Common myeloid progenitor, CD34-positive (primary cell): ENCODE measurements around the gene ACVR1B. TPM values are rescaled to one million over a fixed set of nuclear protein-coding genes. Genes with fewer than 3 reads are reported as not detected.

ENCODE experiments used
- CTCF ChIA-PET: fragments of 350-600 bp; sonication (Branson Sonifier 250); formaldehyde crosslinking; loops from one replicate; lab custom pipeline; 2021; ENCODE audit warnings: antibody characterized with exemption; lab: Charles Lee
- POLR2A ChIA-PET: fragments of 350-600 bp; sonication (Branson Sonifier 250); formaldehyde crosslinking; loops from one replicate; lab custom pipeline; 2021; ENCODE audit warnings: antibody characterized with exemption; lab: Charles Lee
- DNase-seq, 3 donors: peaks; one replicate each; pipeline versions ENCODE4 v3.0.0 to v3.0.0-alpha.2; 2013
- H3K27ac ChIP-seq, 2 experiments: 1 replicate in 1 of 2; 2 replicates in 1 of 2; pipeline ENCODE4 v1.7.0; 2013; ENCODE audit warnings: inconsistent platforms in 2 of 2, low read length in 2 of 2, mild to moderate bottlenecking in 2 of 2, low read depth in 1 of 2, moderate library complexity in 1 of 2; ENCODE audit not compliant: severe bottlenecking in 2 of 2, insufficient read depth in 1 of 2, poor library complexity in 1 of 2
- H3K27me3 ChIP-seq, 5 experiments: replicated peaks in 2 of 5; 1 replicate in 3 of 5; 2 replicates in 2 of 5; pipeline versions ENCODE4 v1.6.1 to v1.7.0; 2013; ENCODE audit warnings: low read length in 4 of 5, mild to moderate bottlenecking in 2 of 5, moderate library complexity in 2 of 5, inconsistent platforms in 1 of 5; ENCODE audit not compliant: insufficient read depth in 5 of 5, control insufficient read depth in 4 of 5
- H3K36me3 ChIP-seq, 4 experiments: 1 replicate in 2 of 4; 2 replicates in 2 of 4; pipeline versions ENCODE4 v1.6.1 to v1.7.0; 2013; ENCODE audit warnings: low read length in 3 of 4, control low read depth in 1 of 4, mild to moderate bottlenecking in 1 of 4; ENCODE audit not compliant: control insufficient read depth in 4 of 4, insufficient read depth in 4 of 4
- H3K4me1 ChIP-seq, 4 experiments: 1 replicate in 3 of 4; 2 replicates in 1 of 4; pipeline versions ENCODE4 v1.6.1 to v1.7.1; 2013; ENCODE audit warnings: low read length in 3 of 4, mild to moderate bottlenecking in 3 of 4, control low read depth in 1 of 4, inconsistent platforms in 1 of 4, moderate library complexity in 1 of 4; ENCODE audit not compliant: control insufficient read depth in 4 of 4, insufficient read depth in 4 of 4; ENCODE audit errors: control extremely low read depth in 1 of 4
- H3K4me3 ChIP-seq, 7 experiments: 1 replicate in 4 of 7; 2 replicates in 3 of 7; pipeline versions ENCODE4 v1.5.1 to v1.7.0; 2013; ENCODE audit warnings: mild to moderate bottlenecking in 7 of 7, low read length in 6 of 7, moderate library complexity in 6 of 7, inconsistent platforms in 2 of 7, low read depth in 2 of 7, control low read depth in 1 of 7; ENCODE audit not compliant: insufficient read depth in 4 of 7, control insufficient read depth in 1 of 7; ENCODE audit errors: extremely low read depth in 1 of 7
- H3K9me3 ChIP-seq, 5 experiments: 1 replicate in 4 of 5; 2 replicates in 1 of 5; pipeline versions ENCODE4 v1.6.1 to v1.7.1; 2013; ENCODE audit warnings: low read length in 4 of 5, mild to moderate bottlenecking in 2 of 5, inconsistent platforms in 1 of 5, low read depth in 1 of 5, moderate library complexity in 1 of 5; ENCODE audit not compliant: control insufficient read depth in 4 of 5, insufficient read depth in 2 of 5; ENCODE audit errors: control extremely low read depth in 1 of 5
- WGBS: methylation state at CpG from one replicate; pipeline ENCODE4 v1.1.5; 2013; ENCODE audit not compliant: insufficient coverage; 5-methylcytosine and 5-hydroxymethylcytosine counted together
- polyA plus RNA-seq: library from polyadenylated mRNA; unstranded; fragments of 120-200 nt; gene quantifications from one replicate; pipeline ENCODE4 v1.2.1, GENCODE V29; 2013

The ACVR1B gene
- 5.6 TPM for polyA plus RNA-seq

- peak; percentile 83 to 93 (median 91) for DNase-seq
- WGBS: under 1% methylated on average over 61 of the region's 86 CpGs
- Histone ChIP-seq H3K4me1 (peaks cover 19 to 44% (median 33%) of the 10 kb centered on the region in 4 experiments), H3K27me3 (peaks cover 0 to 7% (median 3%) of the 10 kb centered on the region in 5 experiments), H3K36me3 (peaks cover 0 to 2% (median 0%) of the 10 kb centered on the region in 4 experiments), H3K27ac (peak within 1 kb of the TSS; percentile 20 to 72), H3K9me3 (peaks cover 0 to 2% (median 0%) of the 10 kb centered on the region in 5 experiments), H3K4me3 (peak within 1 kb of the TSS; percentile 61 to 90 (median 83))
- ChIA-PET CTCF (interaction anchor here (1.0 to 4.7 kb wide), 6 partner anchors 11 to 29 kb away, joined by 3 to 37 read pairs (median 4); no protein-coding TSS in a partner anchor), POLR2A (interaction anchor here (0.9 kb wide), 1 partner anchor 55 kb away, joined by 4 read pairs; the partner anchor contains the start of gene TAMALIN)
Observed at GRCh38 chr12:51951199-51951842, at the start of gene ACVR1B. ACVR1B (plus strand) TSS chr12:51951699; CDS start chr12:51951744, 45 bp downstream.

DNA sequence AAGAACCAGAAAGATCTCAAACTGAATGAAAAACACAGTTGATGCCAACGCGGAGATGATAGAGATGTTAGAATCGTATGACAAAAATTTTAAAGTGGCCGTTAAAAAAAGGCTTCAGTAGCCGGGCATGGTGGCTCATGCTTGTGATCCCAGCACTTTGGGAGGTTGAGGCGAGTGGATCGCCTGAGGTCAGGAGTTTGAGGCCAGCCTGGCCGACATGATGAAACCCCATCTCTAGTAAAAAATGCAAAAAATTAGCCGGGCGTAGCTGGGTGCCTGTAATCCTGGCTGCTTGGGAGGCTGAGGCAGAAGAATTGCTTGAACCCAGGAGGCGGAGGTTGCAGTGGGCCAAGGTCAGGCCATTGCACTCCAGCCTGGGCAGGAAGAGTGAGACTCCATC, 49.6 kb upstream of the ACVR1B start:
- DNase-seq: no peak
- Histone ChIP-seq H3K36me3 (no peaks in the 10 kb centered on the region), H3K4me3 (no peak overlapping the region), H3K9me3 (no peaks in the 10 kb centered on the region), H3K4me1 (peaks cover 0 to 9% (median 2%) of the 10 kb centered on the region in 4 experiments), H3K27me3 (peaks cover 0 to 9% (median 0%) of the 10 kb centered on the region in 5 experiments), H3K27ac (no peak overlapping the region)
- POLR2A ChIA-PET: no interaction called here
- 97% methylated on average over 11 of the region's 11 CpGs for WGBS
- CTCF ChIA-PET: interaction anchor here (0.9 to 1.6 kb wide), 2 partner anchors 13 to 79 kb away, joined by 3 to 5 read pairs; partner anchors contain the start of gene ANKRD33

DNA sequence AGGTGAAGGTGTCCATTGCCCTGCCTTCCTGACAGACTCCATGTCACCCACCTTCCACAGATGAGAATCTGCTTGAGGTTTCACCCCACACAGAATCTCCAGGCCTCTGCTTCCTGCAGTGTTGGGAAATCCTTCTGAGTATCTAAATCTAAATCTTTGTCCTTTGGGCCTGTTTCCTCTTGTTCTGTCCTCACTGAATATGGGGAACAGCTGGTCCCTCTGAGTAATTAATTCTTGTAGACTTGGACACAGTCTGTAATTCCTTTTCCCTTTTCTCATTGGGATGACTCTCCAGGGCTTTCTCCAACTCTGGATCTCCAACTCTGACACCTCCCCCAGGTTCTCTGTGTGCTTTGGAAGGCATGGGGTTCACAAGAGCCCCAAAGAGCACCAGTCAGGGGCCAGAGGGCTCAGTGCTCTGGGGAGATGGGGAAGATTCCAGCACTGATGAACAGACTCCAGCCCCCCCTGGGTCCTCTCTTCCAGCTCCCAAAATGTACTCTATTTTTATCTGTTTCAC, 46.5 kb upstream of the ACVR1B start:
- Histone ChIP-seq H3K27ac (peak overlapping the region in 1 of 2 experiments; percentile 59), H3K4me3 (no peak overlapping the region), H3K27me3 (peaks cover 0 to 33% (median 6%) of the 10 kb centered on the region in 5 experiments), H3K36me3 (no peaks in the 10 kb centered on the region), H3K9me3 (no peaks in the 10 kb centered on the region), H3K4me1 (peaks cover 0 to 13% (median 11%) of the 10 kb centered on the region in 4 experiments)
- POLR2A ChIA-PET: interaction anchor here (0.6 kb wide), 1 partner anchor 84 kb away, joined by 3 read pairs; no protein-coding TSS in a partner anchor
- no peak for DNase-seq
- CTCF ChIA-PET: interaction anchor here (0.5 to 4.6 kb wide), 6 partner anchors 10 to 480 kb away, joined by 3 to 25 read pairs (median 5); partner anchors contain the start of gene SLC4A8

DNA sequence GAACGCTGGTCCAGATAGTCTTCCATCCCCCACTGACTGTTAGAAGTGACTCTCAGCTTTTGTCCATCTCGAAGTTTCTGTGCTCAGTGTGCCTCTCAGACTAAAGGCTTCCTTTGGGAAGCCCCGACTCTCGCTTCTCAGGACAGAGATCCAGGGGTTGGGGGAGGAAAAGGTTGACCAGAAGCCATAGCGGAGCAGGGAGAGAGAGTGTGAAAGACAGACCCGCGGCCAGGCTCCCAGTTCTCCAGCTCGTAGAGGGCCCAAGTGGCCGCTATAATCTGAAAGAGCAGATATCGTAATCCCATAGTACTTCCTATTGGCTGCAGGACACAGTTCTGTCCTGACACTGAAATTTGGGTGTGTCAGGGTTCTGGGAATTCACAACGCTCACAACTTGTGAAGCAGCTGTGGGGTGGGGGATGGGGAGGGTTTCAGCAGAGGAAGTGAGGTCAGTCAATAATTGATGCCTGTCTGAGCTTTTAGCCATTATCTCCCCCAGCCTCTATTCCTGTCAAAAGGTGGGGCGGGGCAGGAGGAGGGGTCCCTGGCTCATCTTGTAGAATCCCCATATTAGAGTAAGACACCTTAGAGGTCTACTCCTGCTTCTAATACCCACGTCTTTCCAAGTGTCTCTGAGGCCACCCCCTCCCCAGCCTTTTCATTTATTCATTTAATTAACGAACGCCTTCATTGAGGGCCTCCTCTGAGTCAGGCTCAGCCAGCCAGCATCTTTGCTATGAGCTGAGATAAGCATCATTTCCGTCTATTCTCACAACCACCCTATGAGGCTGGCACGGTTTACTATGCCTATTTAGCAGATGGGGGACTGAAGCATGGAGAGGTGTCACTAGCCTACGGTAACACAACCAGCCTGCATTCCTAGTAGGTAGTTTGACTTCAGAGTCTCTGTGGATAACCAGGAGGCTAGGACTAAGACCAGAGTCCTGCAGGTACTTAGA, 45.7 kb upstream of the ACVR1B start:
- peak in 2 of 3 donors; percentile 25 to 42 for DNase-seq
- H3K27ac ChIP-seq: peak overlapping the region in 1 of 2 experiments; percentile 59
- no peaks in the 10 kb centered on the region for H3K9me3 ChIP-seq
- no peak overlapping the region for H3K4me3 ChIP-seq
- peaks cover under 1 to 17% (median 13%) of the 10 kb centered on the region in 4 experiments for H3K4me1 ChIP-seq
- H3K27me3 ChIP-seq: peaks cover 0 to 33% (median 6%) of the 10 kb centered on the region in 5 experiments
- no peaks in the 10 kb centered on the region for H3K36me3 ChIP-seq
- 84% methylated on average over 17 of the region's 18 CpGs for WGBS
- POLR2A ChIA-PET: interaction anchor here (0.6 kb wide), 1 partner anchor 83 kb away, joined by 3 read pairs; no protein-coding TSS in a partner anchor
- CTCF ChIA-PET: interaction anchor here (0.5 to 4.6 kb wide), 8 partner anchors 9 to 481 kb away, joined by 3 to 25 read pairs (median 3); partner anchors contain the start of gene SLC4A8

DNA sequence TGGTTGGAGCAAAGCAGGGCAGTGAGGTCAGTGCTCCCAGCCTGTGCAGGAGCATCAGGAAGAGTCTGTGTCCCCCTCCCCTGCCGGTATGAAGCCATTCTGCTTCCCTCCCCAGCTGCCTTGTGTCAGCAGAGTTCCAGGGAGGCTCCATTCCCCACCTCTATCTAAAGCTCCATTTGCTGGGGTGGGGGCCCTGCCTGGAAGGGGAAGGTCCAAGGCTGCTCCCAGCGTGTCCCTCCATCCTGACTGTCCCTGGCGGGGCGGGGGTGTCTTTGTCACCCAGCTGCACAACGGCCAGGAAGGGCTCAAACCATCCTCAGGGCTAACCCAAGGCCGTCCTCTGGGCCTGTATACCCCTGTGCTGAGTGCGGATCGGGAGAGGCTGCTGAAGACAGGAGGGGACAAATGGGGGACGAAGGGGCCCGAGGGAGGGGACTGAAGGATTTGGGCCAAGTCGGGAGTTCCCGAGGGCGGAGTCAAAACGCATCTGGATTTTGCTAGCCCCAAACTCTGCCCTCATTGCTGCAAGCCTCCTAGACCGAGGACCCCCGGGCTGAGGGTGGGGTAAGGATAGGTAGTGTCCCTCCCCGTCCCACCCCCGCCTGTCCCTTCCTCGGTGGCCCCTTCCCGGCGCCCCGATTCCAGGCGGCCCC, 44.9 kb upstream of the ACVR1B start:
- DNase-seq: no peak
- Histone ChIP-seq H3K27ac (no peak overlapping the region), H3K4me3 (peak overlapping the region in 1 of 7 experiments; percentile 63), H3K4me1 (peaks cover 6 to 22% (median 19%) of the 10 kb centered on the region in 4 experiments), H3K9me3 (no peaks in the 10 kb centered on the region), H3K27me3 (peaks cover 0 to 33% (median 6%) of the 10 kb centered on the region in 5 experiments), H3K36me3 (no peaks in the 10 kb centered on the region)
- 63% methylated on average over 14 of the region's 23 CpGs for WGBS
- ChIA-PET CTCF (interaction anchor here (1.2 to 4.6 kb wide), 9 partner anchors 10 to 70 kb away, joined by 3 to 25 read pairs (median 3); no protein-coding TSS in a partner anchor), POLR2A (no interaction called here)
